ENCODE results near the gene GUCY2F. TPM values are rescaled to one million over a fixed set of nuclear protein-coding genes. Genes with fewer than 3 reads are reported as not detected.

The GUCY2F gene
- total RNA-seq, 2 donors from 2014 or later: not detected

GRCh38 chrX:109441266-109441665 lies 40.6 kb downstream of the GUCY2F start:
- no peaks in the 10 kb centered on the region for H3K4me1 ChIP-seq (ENCODE audit: control insufficient read depth in 1 of 2, low read depth in 2 of 2)
- no peak overlapping the region for H3K27ac ChIP-seq
- H3K9me3 ChIP-seq: no peaks in the 10 kb centered on the region
- ATAC-seq (ENCODE audit: insufficient number of reproducible peaks, low FRiP score, low read depth): no peak
- H3K27me3 ChIP-seq (replicated peaks; ENCODE audit: insufficient read depth): no peaks in the 10 kb centered on the region
- no peak for TF ChIP-seq CTCF (IDR thresholded peaks at IDR 0.05)
- no peaks in the 10 kb centered on the region for H3K36me3 ChIP-seq
- no peak overlapping the region for H3K4me3 ChIP-seq
- no peak for DNase-seq (ENCODE audit: low spot score)

- Histone ChIP-seq H3K4me1 (ENCODE audit: control insufficient read depth in 1 of 2, low read depth in 2 of 2) (no peaks in the 10 kb centered on the region), H3K9me3 (no peaks in the 10 kb centered on the region), H3K36me3 (no peaks in the 10 kb centered on the region), H3K27ac (no peak overlapping the region), H3K27me3 (replicated peaks; ENCODE audit: insufficient read depth) (no peaks in the 10 kb centered on the region), H3K4me3 (no peak overlapping the region)
- no peak for TF ChIP-seq CTCF (IDR thresholded peaks at IDR 0.05)
- ATAC-seq (ENCODE audit: insufficient number of reproducible peaks, low FRiP score, low read depth) (no peak), DNase-seq (ENCODE audit: low spot score) (no peak)
Measured at GRCh38 chrX:109440475-109440874, 41.4 kb downstream of the GUCY2F start.

GRCh38 chrX:109409181-109409580 lies 72.7 kb downstream of the GUCY2F start:
- ATAC-seq (ENCODE audit: insufficient number of reproducible peaks, low FRiP score, low read depth): no peak
- no peak overlapping the region for H3K4me3 ChIP-seq
- TF ChIP-seq CTCF (IDR thresholded peaks at IDR 0.05): no peak
- DNase-seq (ENCODE audit: low spot score): no peak
- H3K27ac ChIP-seq: no peak overlapping the region
- no peaks in the 10 kb centered on the region for H3K27me3 ChIP-seq (replicated peaks; ENCODE audit: insufficient read depth)
- H3K36me3 ChIP-seq: no peaks in the 10 kb centered on the region
- H3K9me3 ChIP-seq: no peaks in the 10 kb centered on the region
- H3K4me1 ChIP-seq (ENCODE audit: control insufficient read depth in 1 of 2, low read depth in 2 of 2): no peaks in the 10 kb centered on the region

GRCh38 chrX:109403922-109404321 lies 78.0 kb downstream of the GUCY2F start:
- Histone ChIP-seq H3K27ac (no peak overlapping the region), H3K27me3 (replicated peaks; ENCODE audit: insufficient read depth) (no peaks in the 10 kb centered on the region), H3K36me3 (no peaks in the 10 kb centered on the region), H3K9me3 (no peaks in the 10 kb centered on the region), H3K4me3 (no peak overlapping the region), H3K4me1 (ENCODE audit: control insufficient read depth in 1 of 2, low read depth in 2 of 2) (no peaks in the 10 kb centered on the region)
- ATAC-seq (ENCODE audit: insufficient number of reproducible peaks, low FRiP score, low read depth) (no peak), DNase-seq (ENCODE audit: low spot score) (no peak)
- no peak for TF ChIP-seq CTCF (IDR thresholded peaks at IDR 0.05)

- Histone ChIP-seq H3K4me3 (no peak overlapping the region), H3K9me3 (no peaks in the 10 kb centered on the region), H3K27me3 (replicated peaks; ENCODE audit: insufficient read depth) (no peaks in the 10 kb centered on the region), H3K36me3 (no peaks in the 10 kb centered on the region), H3K27ac (no peak overlapping the region), H3K4me1 (ENCODE audit: control insufficient read depth in 1 of 2, low read depth in 2 of 2) (no peaks in the 10 kb centered on the region)
- ATAC-seq (ENCODE audit: insufficient number of reproducible peaks, low FRiP score, low read depth) (no peak), DNase-seq (ENCODE audit: low spot score) (no peak)
- no peak for TF ChIP-seq CTCF (IDR thresholded peaks at IDR 0.05)
Measured at GRCh38 chrX:109399831-109400230, 82.1 kb downstream of the GUCY2F start.
